Camera-type eye (tissue), 1 donor: ENCODE results near the gene FUS. TPM values are rescaled to one million over a fixed set of nuclear protein-coding genes. Genes with fewer than 3 reads are reported as not detected.

Source experiments
- total RNA-seq: library from RNA; depleted of rRNA; stranded (reverse); fragments of >200 nt; gene quantifications from one replicate; pipeline ENCODE4 v1.2.3, GENCODE V29; 2014

FUS gene
- total RNA-seq, result 155 TPM

DNA sequence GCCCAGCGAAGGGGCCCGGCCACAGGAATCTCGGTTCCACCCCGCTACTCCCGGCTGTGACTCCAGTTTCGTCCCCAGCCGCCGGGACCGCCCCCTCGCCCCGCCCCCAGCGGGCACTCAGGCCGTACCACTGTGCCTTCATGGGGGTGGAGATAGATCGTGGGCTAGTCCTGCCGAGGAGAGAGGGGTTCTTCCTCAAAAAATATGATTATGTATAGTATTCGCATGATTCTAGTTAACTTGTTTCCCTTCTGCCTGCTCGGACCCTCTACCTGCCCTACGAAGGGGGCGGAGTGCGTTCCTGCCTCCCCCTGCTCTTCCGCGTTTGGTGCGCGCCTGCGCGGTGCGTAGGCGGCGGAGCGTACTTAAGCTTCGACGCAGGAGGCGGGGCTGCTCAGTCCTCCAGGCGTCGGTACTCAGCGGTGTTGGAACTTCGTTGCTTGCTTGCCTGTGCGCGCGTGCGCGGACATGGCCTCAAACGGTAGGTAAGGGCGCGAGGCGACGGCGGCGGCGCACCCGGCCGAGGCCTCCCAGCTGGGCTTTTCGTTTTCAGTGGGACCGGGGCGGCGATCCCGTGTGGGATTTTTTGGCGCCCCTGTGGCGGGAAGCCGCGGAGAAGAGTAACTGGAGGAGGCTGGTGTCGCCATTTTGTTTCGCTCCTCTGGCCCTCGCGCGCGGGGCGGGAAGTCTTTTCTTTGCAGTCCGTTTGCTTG is at the start of gene FUS:
FUS (plus strand) TSS at position 393 of the 713 bp plus-strand sequence; CDS start at position 469, 76 bp downstream.

GRCh38 chr16:31135535-31136286 is 44.2 kb upstream of the FUS start, which contains the start of gene PRSS8:
TSS of gene PRSS8 (minus strand) at chr16:31135727. CDS start at chr16:31135498, 229 bp downstream.

DNA sequence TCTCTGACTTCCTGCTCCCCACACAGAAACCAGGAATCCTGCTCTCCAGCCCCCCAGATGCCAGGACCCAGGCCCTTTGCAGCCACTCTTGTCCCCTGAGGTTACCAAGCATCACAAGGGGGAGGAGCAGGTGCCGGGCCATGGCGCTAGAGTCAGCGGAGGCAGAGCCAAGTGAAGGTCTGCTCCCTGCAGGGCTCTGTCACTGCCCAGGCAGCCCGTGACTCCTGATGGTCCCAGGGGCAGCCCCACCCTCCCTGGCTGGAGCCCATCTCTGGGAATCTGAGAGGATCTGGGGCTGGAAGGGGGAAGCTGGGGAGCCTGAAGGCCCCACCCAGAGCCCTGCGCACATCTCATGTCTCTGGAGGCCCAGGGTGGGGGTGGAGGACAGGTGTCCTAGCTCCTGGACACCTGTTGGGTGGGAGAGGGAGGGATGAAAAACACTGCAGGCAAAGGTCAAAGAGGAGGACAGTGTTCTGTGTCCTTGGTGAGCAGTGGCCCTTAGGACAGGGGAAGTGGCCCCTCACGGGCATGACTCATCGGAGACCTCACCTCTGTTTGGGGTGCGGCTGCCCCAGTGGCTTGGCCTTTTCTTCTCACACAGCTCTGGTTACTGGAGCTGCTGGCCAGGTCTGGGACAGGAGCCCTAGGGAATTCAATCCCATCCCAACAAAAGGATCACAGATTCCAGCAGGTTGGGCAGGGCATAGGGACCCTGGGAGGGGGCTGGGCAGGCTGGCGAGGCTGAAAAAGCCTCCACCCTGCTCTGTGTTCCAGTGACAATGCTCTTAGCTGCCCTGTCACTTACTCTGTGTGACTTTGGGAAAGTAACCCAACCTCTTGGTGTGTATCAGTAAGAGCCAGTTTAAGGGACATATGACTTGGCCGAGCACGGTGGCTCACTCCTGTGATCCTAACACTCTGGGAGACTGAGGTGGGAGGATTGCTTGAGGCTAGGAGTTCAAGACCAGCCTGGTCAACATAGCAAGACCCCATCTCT is 29.7 kb upstream of the FUS start, which contains the start of gene PRSS36:
PRSS36 (minus strand) TSS at position 173 of the 997 bp plus-strand sequence; CDS start at position 142, 31 bp downstream.

DNA sequence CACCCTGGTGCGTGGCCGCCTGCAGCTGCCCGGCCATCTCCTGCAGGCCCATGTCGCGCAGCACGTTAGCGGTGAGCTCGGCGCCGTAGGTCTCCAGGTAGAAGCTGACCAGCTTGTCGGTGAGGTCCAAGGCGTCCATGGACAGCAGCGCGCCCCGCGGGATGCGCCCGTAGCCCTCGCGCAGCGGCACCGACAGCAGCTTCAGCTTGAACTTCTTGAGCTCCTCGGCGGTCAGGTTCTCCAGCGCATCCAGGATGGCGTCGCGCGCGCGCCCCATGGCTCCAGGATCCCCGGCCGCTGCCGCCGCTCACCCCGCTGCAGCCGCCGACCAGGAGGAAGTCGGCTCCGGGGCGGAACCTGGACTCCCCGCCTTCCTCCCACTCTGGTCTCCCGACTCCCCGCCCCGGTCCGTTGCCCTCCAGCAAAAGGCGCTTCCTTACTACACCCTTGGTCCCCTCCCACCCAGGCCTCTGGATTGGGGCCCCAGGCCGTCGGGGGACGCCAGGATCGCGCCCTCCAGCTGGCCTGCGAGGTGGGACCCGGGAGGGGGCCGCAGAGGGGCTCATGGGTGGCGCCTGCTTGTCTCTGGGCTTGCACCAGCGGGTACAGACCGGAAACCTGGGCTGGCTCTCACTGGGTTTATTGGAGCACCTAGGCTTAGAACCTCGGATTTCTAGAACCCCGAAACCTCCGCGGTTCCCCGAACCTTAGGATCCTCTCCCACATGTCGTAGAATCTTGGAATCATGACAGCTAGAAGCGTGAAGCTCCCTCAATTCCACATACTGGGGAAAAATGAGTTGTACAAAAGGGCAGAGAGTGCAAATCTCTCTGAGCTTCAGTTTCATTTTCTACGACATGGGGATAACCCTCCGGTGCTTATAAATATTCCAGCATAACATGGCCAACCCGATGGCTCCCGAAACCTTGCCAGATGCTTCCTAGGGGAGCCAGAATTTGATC is 22.8 kb downstream of the FUS start, which contains the start of gene PYCARD:
PYCARD (minus strand) TSS at position 347 of the 962 bp plus-strand sequence; CDS start at position 277, 70 bp downstream.

GRCh38 chr16:31213877-31214707 is 34.2 kb downstream of the FUS start, which contains the start of gene TRIM72:
TSS of gene TRIM72 (plus strand) at chr16:31214119. CDS start at chr16:31214739, 620 bp downstream.

DNA sequence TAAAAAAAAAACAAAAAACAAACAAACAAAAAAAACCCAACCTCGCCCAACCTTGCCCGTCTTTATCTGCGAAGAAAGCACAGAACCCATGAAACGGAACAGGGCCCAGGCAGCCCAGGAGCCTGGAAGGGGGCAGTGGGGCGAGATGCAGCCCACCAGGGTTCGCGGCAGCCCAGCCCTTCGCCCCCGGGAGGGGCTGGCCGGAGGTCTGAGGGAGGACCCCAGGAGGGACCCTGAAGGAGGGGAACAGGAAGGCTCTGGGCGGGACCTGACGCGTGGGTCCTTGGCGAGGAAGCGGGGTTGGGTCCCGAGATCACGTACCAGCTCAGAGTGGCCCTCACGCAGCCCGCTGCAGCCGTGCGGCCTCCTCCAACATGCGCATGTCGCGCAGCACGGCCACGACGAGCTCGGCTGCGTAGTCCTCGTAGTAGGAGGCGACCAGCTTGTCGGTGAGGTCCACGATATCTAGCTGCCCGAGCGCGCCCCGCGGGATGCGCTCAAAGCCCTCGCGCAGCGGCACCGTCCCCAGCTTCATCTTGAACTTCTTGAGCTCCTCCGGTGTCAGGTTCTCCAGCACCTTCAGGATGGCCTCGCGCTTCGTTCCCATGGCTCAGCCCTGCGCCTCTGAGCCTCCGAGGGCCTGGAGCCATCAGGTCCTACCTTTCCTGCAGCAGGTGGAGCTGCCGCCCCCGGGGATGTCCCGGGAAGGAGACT is 36.6 kb downstream of the FUS start, which contains the start of gene PYDC1:
PYDC1 (minus strand) TSS at position 714 of the 714 bp plus-strand sequence; CDS start at position 607, 107 bp downstream.

Other genes starting within 250 kb of the FUS start
- gene ORAI3, start 231.1 kb upstream of the FUS start, total RNA-seq, result 17.2 TPM
- gene SETD1A, start 222.4 kb upstream of the FUS start, total RNA-seq, result 9.0 TPM
- 8.4 TPM for gene HSD3B7, start 194.9 kb upstream of the FUS start, total RNA-seq
- gene STX1B, start 169.5 kb upstream of the FUS start, total RNA-seq, result 9.1 TPM
- gene STX4, start 146.6 kb upstream of the FUS start, total RNA-seq, result 30.6 TPM
- 5.4 TPM for gene ZNF668, start 105.9 kb upstream of the FUS start, total RNA-seq
- gene ZNF646, start 105.7 kb upstream of the FUS start, total RNA-seq, result 18.0 TPM
- 4.1 TPM for gene PRSS53, start 91.2 kb upstream of the FUS start, total RNA-seq
- 66.6 TPM for gene VKORC1, start 85.3 kb upstream of the FUS start, total RNA-seq
- 21.9 TPM for gene BCKDK, start 71.8 kb upstream of the FUS start, total RNA-seq
- gene KAT8, start 62.5 kb upstream of the FUS start, total RNA-seq, result 56.6 TPM
- gene PRSS8, start 44.4 kb upstream of the FUS start, total RNA-seq, result 6.2 TPM
- not detected for gene PRSS36, start 30.1 kb upstream of the FUS start, total RNA-seq
- 8.5 TPM for gene PYCARD, start 22.6 kb downstream of the FUS start, total RNA-seq
- 7.6 TPM for gene TRIM72, start 34.0 kb downstream of the FUS start, total RNA-seq
- not detected for gene PYDC1, start 37.0 kb downstream of the FUS start, total RNA-seq
- 3.6 TPM for gene ITGAM, start 79.8 kb downstream of the FUS start, total RNA-seq
- 1.8 TPM for gene ITGAX, start 175.0 kb downstream of the FUS start, total RNA-seq
- gene ITGAD, start 213.2 kb downstream of the FUS start, total RNA-seq, result not detected
- 4.1 TPM for gene COX6A2, start 248.2 kb downstream of the FUS start, total RNA-seq